Measurements from ENCODE around the gene PRPF38B.

DNA sequence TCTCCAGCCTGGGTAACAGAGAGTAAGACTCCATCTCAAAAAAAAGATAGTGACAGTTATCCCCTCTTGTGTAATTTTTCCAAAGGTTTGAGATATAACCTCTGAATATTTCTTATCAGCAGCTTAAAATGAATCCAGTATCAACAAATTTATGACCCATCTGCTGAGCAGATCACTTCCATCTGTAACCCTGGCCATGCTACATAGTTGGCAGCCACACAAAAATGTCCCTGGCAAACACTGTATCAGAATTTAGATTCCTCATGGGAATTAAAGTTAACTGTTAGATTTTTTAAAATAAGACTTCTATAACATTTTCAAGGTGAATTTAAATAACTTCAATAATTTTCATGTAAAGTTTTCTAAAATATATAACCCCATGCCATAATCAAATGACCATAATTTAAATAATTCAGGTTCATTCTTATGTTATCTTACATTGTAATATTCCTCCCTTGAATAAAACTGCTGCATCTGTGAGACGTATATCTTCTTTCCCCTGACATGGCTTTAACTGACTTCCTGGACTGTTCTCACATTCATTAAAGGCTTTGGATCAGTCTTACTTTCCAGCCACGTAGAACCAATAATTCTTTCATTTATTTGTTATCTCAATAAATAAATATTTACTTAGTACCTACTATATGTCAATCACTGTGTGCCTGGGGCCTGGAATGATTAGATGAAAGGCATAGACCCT lies 5.3 kb upstream of the PRPF38B start:
- TF ChIP-seq POLR2A (IDR thresholded peaks at IDR 0.05) = no peak
- TF ChIP-seq, protein P1, sequence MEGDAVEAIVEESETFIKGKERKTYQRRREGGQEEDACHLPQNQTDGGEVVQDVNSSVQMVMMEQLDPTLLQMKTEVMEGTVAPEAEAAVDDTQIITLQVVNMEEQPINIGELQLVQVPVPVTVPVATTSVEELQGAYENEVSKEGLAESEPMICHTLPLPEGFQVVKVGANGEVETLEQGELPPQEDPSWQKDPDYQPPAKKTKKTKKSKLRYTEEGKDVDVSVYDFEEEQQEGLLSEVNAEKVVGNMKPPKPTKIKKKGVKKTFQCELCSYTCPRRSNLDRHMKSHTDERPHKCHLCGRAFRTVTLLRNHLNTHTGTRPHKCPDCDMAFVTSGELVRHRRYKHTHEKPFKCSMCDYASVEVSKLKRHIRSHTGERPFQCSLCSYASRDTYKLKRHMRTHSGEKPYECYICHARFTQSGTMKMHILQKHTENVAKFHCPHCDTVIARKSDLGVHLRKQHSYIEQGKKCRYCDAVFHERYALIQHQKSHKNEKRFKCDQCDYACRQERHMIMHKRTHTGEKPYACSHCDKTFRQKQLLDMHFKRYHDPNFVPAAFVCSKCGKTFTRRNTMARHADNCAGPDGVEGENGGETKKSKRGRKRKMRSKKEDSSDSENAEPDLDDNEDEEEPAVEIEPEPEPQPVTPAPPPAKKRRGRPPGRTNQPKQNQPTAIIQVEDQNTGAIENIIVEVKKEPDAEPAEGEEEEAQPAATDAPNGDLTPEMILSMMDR (IDR thresholded peaks at IDR 0.05 in 4 of 5, conservative IDR thresholded peaks at IDR 0.05 in 1 of 5) = no peak

All from gastrocnemius medialis (tissue), 4 donors.